DLD1 (cell line): ENCODE data around the gene SPSB4.

Experiments used
- in situ Hi-C: cut with HindIII; loops from 2 replicates; pipeline ENCODE4 v1.10.0; 2017; ENCODE audit warnings: low sequenced_read_pairs

SPSB4 gene

GRCh38 chr3:141150081-141150830, 99.1 kb downstream of the SPSB4 start:
- in situ Hi-C loops = no loop called here

- in situ Hi-C loops = no loop called here
Observed at GRCh38 chr3:141150931-141151330, 99.8 kb downstream of the SPSB4 start.

- in situ Hi-C loops = no loop called here
Observed at GRCh38 chr3:141151439-141151838, 100.3 kb downstream of the SPSB4 start.

GRCh38 chr3:141152130-141152529, 101.0 kb downstream of the SPSB4 start:
- in situ Hi-C loops = no loop called here

GRCh38 chr3:141152801-141153678, 101.9 kb downstream of the SPSB4 start:
- in situ Hi-C loops = no loop called here

GRCh38 chr3:141153679-141153966, 102.5 kb downstream of the SPSB4 start:
- in situ Hi-C loops = no loop called here

- in situ Hi-C loops = no loop called here
Observed at GRCh38 chr3:141164852-141165251, 113.7 kb downstream of the SPSB4 start.

GRCh38 chr3:141167681-141168080, 116.5 kb downstream of the SPSB4 start:
- in situ Hi-C loops = no loop called here

GRCh38 chr3:141170678-141171295, 119.6 kb downstream of the SPSB4 start:
- in situ Hi-C loops = no loop called here

GRCh38 chr3:141174674-141175073, 123.5 kb downstream of the SPSB4 start:
- in situ Hi-C loops = no loop called here

GRCh38 chr3:141176775-141177174, 125.6 kb downstream of the SPSB4 start:
- in situ Hi-C loops = no loop called here

GRCh38 chr3:141178026-141178425, 126.9 kb downstream of the SPSB4 start:
- in situ Hi-C loops = no loop called here

- in situ Hi-C loops = no loop called here
Observed at GRCh38 chr3:141178551-141178950, 127.4 kb downstream of the SPSB4 start.

- in situ Hi-C loops = loop anchor here (10.0 kb wide), 1 partner anchor 65 kb away; no protein-coding TSS in a partner anchor
Observed at GRCh38 chr3:141179983-141180382, 128.8 kb downstream of the SPSB4 start.

- in situ Hi-C loops = loop anchor here (10.0 kb wide), 1 partner anchor 64 kb away; no protein-coding TSS in a partner anchor
Observed at GRCh38 chr3:141181196-141181595, 130.0 kb downstream of the SPSB4 start.

GRCh38 chr3:141181819-141182218, 130.7 kb downstream of the SPSB4 start:
- in situ Hi-C loops = loop anchor here (10.0 kb wide), 1 partner anchor 63 kb away; no protein-coding TSS in a partner anchor

GRCh38 chr3:141183606-141184005, 132.5 kb downstream of the SPSB4 start:
- in situ Hi-C loops = loop anchor here (10.0 kb wide), 1 partner anchor 61 kb away; no protein-coding TSS in a partner anchor

GRCh38 chr3:141184430-141184829, 133.3 kb downstream of the SPSB4 start:
- in situ Hi-C loops = loop anchor here (10.0 kb wide), 1 partner anchor 60 kb away; no protein-coding TSS in a partner anchor

- in situ Hi-C loops = no loop called here
Observed at GRCh38 chr3:141191097-141191749, 140.1 kb downstream of the SPSB4 start.

GRCh38 chr3:141192345-141192744, 141.2 kb downstream of the SPSB4 start:
- in situ Hi-C loops = no loop called here
